H1 (cell line): ENCODE data around the gene UBR1. TPM values are rescaled to one million over a fixed set of nuclear protein-coding genes. Genes with fewer than 3 reads are reported as not detected.

Experiments
- CTCF ChIA-PET: fragments of 300-600 bp; sonication (Branson Sonifier 250); formaldehyde crosslinking; loops from one replicate; lab custom pipeline; 2021; ENCODE audit not compliant: partially characterized antibody; lab: Charles Lee
- POLR2A ChIA-PET: fragments of 300-600 bp; sonication (Branson Sonifier 250); formaldehyde crosslinking; loops from one replicate; lab custom pipeline; 2021; ENCODE audit warnings: inconsistent platforms; ENCODE audit not compliant: partially characterized antibody; lab: Charles Lee
- DNase-seq, 2 experiments: peaks; one replicate each; pipeline versions ENCODE4 v3.0.0 to v3.0.0-alpha.2; 2010 to 2022; ENCODE audit warnings: low spot score in 2 of 2, low read depth in 1 of 2, mixed read lengths in 1 of 2
- FAIRE-seq: peaks from 2 replicates; lab custom pipeline; 2011; peaks lifted over from hg19 to GRCh38; lab: Jason Lieb, UNC
- H2AFZ ChIP-seq: 2 replicates; pipeline ENCODE4 v1.8.1; 2012; ENCODE audit warnings: low read length, inconsistent platforms
- H2AK5ac ChIP-seq: 2 replicates; pipeline ENCODE4 v1.6.1; 2013; ENCODE audit warnings: low read depth, low read length
- H2BK120ac ChIP-seq: replicated peaks from 2 replicates; pipeline ENCODE3; 2013; ENCODE audit warnings: low read depth, low read length, inconsistent platforms
- H2BK12ac ChIP-seq: 2 replicates; pipeline ENCODE4 v1.6.1; 2013; ENCODE audit warnings: low read depth, low read length
- H2BK15ac ChIP-seq: 2 replicates; pipeline ENCODE4 v1.6.1; 2013; ENCODE audit warnings: low read length
- H2BK20ac ChIP-seq: 2 replicates; pipeline ENCODE4 v1.6.1; 2013; ENCODE audit warnings: low read length
- H2BK5ac ChIP-seq: 2 replicates; pipeline ENCODE4 v1.6.1; 2013; ENCODE audit warnings: low read depth, low read length
- H3K14ac ChIP-seq: 2 replicates; pipeline ENCODE4 v1.6.1; 2013; ENCODE audit warnings: inconsistent platforms; ENCODE audit not compliant: insufficient read length
- H3K18ac ChIP-seq: 2 replicates; pipeline ENCODE4 v1.6.1; 2013; ENCODE audit warnings: low read length; ENCODE audit errors: extremely low read depth
- H3K23ac ChIP-seq: 2 replicates; pipeline ENCODE4 v1.6.1; 2013; ENCODE audit warnings: inconsistent platforms; ENCODE audit not compliant: insufficient read length
- H3K23me2 ChIP-seq: 2 replicates; pipeline ENCODE4 v1.6.1; 2013; ENCODE audit warnings: low read depth, low read length
- H3K27ac ChIP-seq: 2 replicates; pipeline ENCODE4 v1.6.1; 2011; ENCODE audit warnings: low read depth, low read length, inconsistent platforms
- H3K27me3 ChIP-seq, 4 experiments: replicated peaks in 1 of 4; 1 replicate in 1 of 4; 2 replicates in 3 of 4; pipeline versions ENCODE4 v1.6.1 to v1.8.1; 2011 to 2013; ENCODE audit warnings: low read length in 3 of 4, mild to moderate bottlenecking in 3 of 4, inconsistent platforms in 2 of 4, mixed read lengths in 2 of 4, moderate library complexity in 1 of 4; ENCODE audit not compliant: control insufficient read depth in 3 of 4, insufficient read depth in 3 of 4; ENCODE audit errors: extremely low read depth in 1 of 4
- H3K36me3 ChIP-seq, 4 experiments: 2 replicates each; pipeline versions ENCODE4 v1.6.1 to v1.8.1; 2011 to 2013; ENCODE audit warnings: mild to moderate bottlenecking in 4 of 4, low read length in 3 of 4, moderate library complexity in 2 of 4, control low read depth in 1 of 4, inconsistent platforms in 1 of 4; ENCODE audit not compliant: insufficient read depth in 4 of 4, control insufficient read depth in 2 of 4
- H3K4ac ChIP-seq: replicated peaks from 2 replicates; pipeline ENCODE3; 2013; ENCODE audit warnings: low read length, low read depth, mixed read lengths, inconsistent platforms; ENCODE audit not compliant: insufficient read length
- H3K4me1 ChIP-seq, 4 experiments: replicated peaks in 1 of 4; 1 replicate in 1 of 4; 2 replicates in 3 of 4; pipeline versions ENCODE4 v1.6.1 to v1.8.1; 2011 to 2013; ENCODE audit warnings: low read length in 3 of 4, inconsistent platforms in 2 of 4, mixed read lengths in 1 of 4; ENCODE audit not compliant: insufficient read depth in 4 of 4, control insufficient read depth in 3 of 4
- H3K4me2 ChIP-seq, 2 experiments: 2 replicates each; pipeline versions ENCODE4 v1.6.1 to v1.8.1; 2011 to 2013; ENCODE audit warnings: low read depth in 2 of 2, low read length in 2 of 2, control low read depth in 1 of 2, inconsistent platforms in 1 of 2, mild to moderate bottlenecking in 1 of 2; ENCODE audit not compliant: insufficient read depth in 1 of 2
- H3K4me3 ChIP-seq, 4 experiments: fragments of 200-600, 300-600 bp in 1 of 4; sonication (generic), shearing (Covaris generic), sonication (Bioruptor Twin) in 1 of 4; 2 replicates each; pipeline versions ENCODE4 v1.5.1 to v1.8.1; 2011 to 2016; ENCODE audit warnings: low read length in 4 of 4, low read depth in 3 of 4, control low read depth in 2 of 4, inconsistent platforms in 2 of 4, mild to moderate bottlenecking in 2 of 4, mixed read lengths in 1 of 4, moderate library complexity in 1 of 4; ENCODE audit not compliant: insufficient read depth in 2 of 4; ENCODE audit errors: extremely low read depth in 1 of 4
- H3K56ac ChIP-seq: replicated peaks from 2 replicates; pipeline ENCODE3; 2013; ENCODE audit warnings: low read depth, mild to moderate bottlenecking, mixed read lengths, low read length, inconsistent platforms; ENCODE audit not compliant: insufficient read length
- H3K79me1 ChIP-seq: 2 replicates; pipeline ENCODE4 v1.6.1; 2013; ENCODE audit warnings: low read depth, low read length, control low read depth
- H3K79me2 ChIP-seq, 2 experiments: 2 replicates each; pipeline versions ENCODE4 v1.6.1 to v1.8.1; 2012 to 2013; ENCODE audit warnings: low read length in 2 of 2, mild to moderate bottlenecking in 2 of 2, inconsistent platforms in 1 of 2; ENCODE audit not compliant: insufficient read depth in 2 of 2, control insufficient read depth in 1 of 2
- H3K9ac ChIP-seq, 4 experiments: replicated peaks in 1 of 4; 1 replicate in 1 of 4; 2 replicates in 3 of 4; pipeline versions ENCODE4 v1.6.1 to v1.8.1; 2011 to 2013; ENCODE audit warnings: low read depth in 3 of 4, low read length in 3 of 4, control low read depth in 2 of 4, mild to moderate bottlenecking in 2 of 4, moderate library complexity in 2 of 4, inconsistent platforms in 1 of 4; ENCODE audit errors: extremely low read depth in 1 of 4
- H3K9me3 ChIP-seq, 2 experiments: 2 replicates each; pipeline versions ENCODE4 v1.6.1 to v1.8.1; 2012 to 2013; ENCODE audit warnings: mild to moderate bottlenecking in 2 of 2, moderate library complexity in 2 of 2, control low read depth in 1 of 2, inconsistent platforms in 1 of 2, low read depth in 1 of 2, low read length in 1 of 2, mixed read lengths in 1 of 2; ENCODE audit not compliant: insufficient read depth in 2 of 2
- H4K20me1 ChIP-seq, 2 experiments: replicated peaks in 1 of 2; 2 replicates each; pipeline versions ENCODE3 to v1.8.1; 2011 to 2013; ENCODE audit warnings: inconsistent platforms in 2 of 2, low read length in 2 of 2, mild to moderate bottlenecking in 1 of 2; ENCODE audit not compliant: insufficient read depth in 2 of 2, control insufficient read depth in 1 of 2
- H4K5ac ChIP-seq: 2 replicates; pipeline ENCODE4 v1.6.1; 2013; ENCODE audit warnings: low read length, low read depth, mixed read lengths, inconsistent platforms; ENCODE audit not compliant: insufficient read length
- H4K8ac ChIP-seq: 2 replicates; pipeline ENCODE4 v1.8.0; 2013; ENCODE audit warnings: mild to moderate bottlenecking, moderate library complexity, low read length, inconsistent platforms; ENCODE audit not compliant: insufficient read depth; ENCODE audit errors: extremely low read depth
- H4K91ac ChIP-seq: replicated peaks from 2 replicates; pipeline ENCODE3; 2013; ENCODE audit warnings: low read length, mixed read lengths, inconsistent platforms; ENCODE audit not compliant: insufficient read length
- SAP30 ChIP-seq: fragments of 300-600 bp; sonication (generic); IDR thresholded peaks from 2 replicates; pipeline ENCODE4 v1.7.1; 2012; ENCODE audit warnings: low read length, moderate library complexity, mild to moderate bottlenecking, inconsistent platforms; ENCODE audit not compliant: insufficient read depth, insufficient replicate concordance
- WGBS, 2 experiments: shearing (Covaris generic) in 1 of 2; methylation state at CpG; one replicate each; pipeline versions ENCODE4 v1.1.6 to v1.1.7; 2013 to 2015; ENCODE audit warnings: low lambda C conversion rate in 2 of 2, mixed read lengths in 2 of 2, inconsistent platforms in 1 of 2, low coverage in 1 of 2, missing lambda C conversion rate in 1 of 2; ENCODE audit not compliant: insufficient replicate concordance in 2 of 2, insufficient coverage in 1 of 2, insufficient read length in 1 of 2; ENCODE audit errors: extremely low coverage in 1 of 2, missing lambda C conversion rate in 1 of 2; 5-methylcytosine and 5-hydroxymethylcytosine counted together
- polyA plus RNA-seq, 7 experiments: library from polyadenylated mRNA; depleted of rRNA in 3 of 7; stranded (reverse) in 5 of 7; unstranded in 2 of 7; fragments of >200 nt in 5 of 7; fragments of 200-250 nt in 2 of 7; gene quantifications; 1 replicate in 5 of 7; 2 replicates in 1 of 7; 4 replicates in 1 of 7; pipeline versions ENCODE4 v1.2.1 to v1.2.3, GENCODE V29; 2011 to 2013; ENCODE audit warnings: missing spikeins in 2 of 7, mixed read lengths in 2 of 7
- total RNA-seq: library from RNA; stranded (reverse); fragmentation: NEBNext Ultra II Directional; extraction: Animal tissue kit (Norgen Biotek cat#: 25700); gene quantifications from 2 replicates; pipeline ENCODE4 v1.2.1, GENCODE V29; 2021

The UBR1 gene
- total and polyA plus RNA-seq, 2 of the 8 experiments (the other 6 are each of a cell fraction or from before 2014, with no cell fraction given) = 3.7 to 18.7 TPM

DNA sequence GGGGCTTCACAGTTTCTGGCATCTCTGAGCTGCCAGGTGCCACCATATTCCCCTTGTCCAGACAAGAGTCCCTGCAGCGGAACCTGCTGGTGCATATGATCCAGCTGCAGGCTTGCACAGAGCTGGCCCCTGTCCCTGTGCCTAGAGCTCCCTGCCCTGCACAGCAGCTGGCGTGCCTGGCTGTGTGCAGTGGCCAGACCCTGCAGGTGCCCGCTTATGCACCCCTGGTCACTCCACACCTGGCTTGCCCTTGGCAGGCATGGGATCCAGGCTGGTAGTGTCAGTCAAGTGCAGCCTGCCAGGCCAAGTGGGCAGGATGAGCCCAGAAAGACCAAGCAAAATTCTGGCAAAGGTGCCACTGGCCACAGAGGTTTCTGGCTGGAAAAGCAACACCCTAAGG is 96.6 kb downstream of the UBR1 start:
- FAIRE-seq (no peak), DNase-seq (no peak)
- no peak overlapping the region for H3K4me2 ChIP-seq
- no peak overlapping the region for H2BK12ac ChIP-seq
- H3K79me1 ChIP-seq = no peaks in the 10 kb centered on the region
- no peak overlapping the region for H3K14ac ChIP-seq
- no peaks in the 10 kb centered on the region for H3K23me2 ChIP-seq
- ChIA-PET CTCF (no interaction called here), POLR2A (no interaction called here)
- no peak overlapping the region for H4K91ac ChIP-seq
- WGBS, 2 experiments = 95% methylated on average over 3 of the region's 3 CpGs; no CpG with 5 or more reads in 1 of the 2 experiments
- H4K8ac ChIP-seq = no peak overlapping the region
- H2BK15ac ChIP-seq = no peak overlapping the region
- peaks cover 3 to 16% of the 10 kb centered on the region in 2 experiments; a peak in 2 of 4 replicates for H3K9me3 ChIP-seq
- no peak overlapping the region for H2BK20ac ChIP-seq
- no peak overlapping the region for H3K56ac ChIP-seq
- H2BK120ac ChIP-seq = no peak overlapping the region
- no peak overlapping the region for H3K9ac ChIP-seq
- H3K4ac ChIP-seq = no peak overlapping the region
- H3K4me3 ChIP-seq = no peak overlapping the region
- H4K5ac ChIP-seq = no peak overlapping the region
- H3K79me2 ChIP-seq = no peaks in the 10 kb centered on the region
- H2BK5ac ChIP-seq = no peak overlapping the region
- H3K18ac ChIP-seq = no peak overlapping the region
- H3K36me3 ChIP-seq = peaks cover 0 to 32% (median 15%) of the 10 kb centered on the region in 4 experiments; a peak in 4 of 8 replicates
- no peak overlapping the region for H3K27ac ChIP-seq
- no peak overlapping the region for H2AK5ac ChIP-seq
- H2AFZ ChIP-seq = no peak overlapping the region
- H3K23ac ChIP-seq = no peak overlapping the region
- H3K4me1 ChIP-seq = no peaks in the 10 kb centered on the region
- TF ChIP-seq SAP30 = no peak
- no peaks in the 10 kb centered on the region for H3K27me3 ChIP-seq
- H4K20me1 ChIP-seq = no peaks in the 10 kb centered on the region
